ENCODE results near the gene UNC5C. TPM values are rescaled to one million over a fixed set of nuclear protein-coding genes. Genes with fewer than 3 reads are reported as not detected.

Gene UNC5C
- total and polyA plus RNA-seq, 2 of the 8 experiments (the other 6 are each of a cell fraction or from before 2014, with no cell fraction given) = 0.30 to 1.3 TPM

- no peak for TF ChIP-seq CHD7 (IDR thresholded peaks at IDR 0.05; ENCODE audit: insufficient replicate concordance, low read length)
- no peak for TF ChIP-seq SAP30 (IDR thresholded peaks at IDR 0.05; ENCODE audit: insufficient read depth, insufficient replicate concordance, low read length)
- no peak for TF ChIP-seq BCL11A (IDR thresholded peaks at IDR 0.05; ENCODE audit: low read depth in 2 of 2, low read length in 2 of 2)
- TF ChIP-seq TEAD4 (IDR thresholded peaks at IDR 0.05; ENCODE audit: low read depth, low read length) = no peak
- no peak for TF ChIP-seq EP300 (IDR thresholded peaks at IDR 0.05; ENCODE audit: borderline replicate concordance in 1 of 2, low read depth in 2 of 2, low read length in 2 of 2)
- no peak for TF ChIP-seq YY1 (IDR thresholded peaks at IDR 0.05; ENCODE audit: low read depth, low read length)
- no peak for TF ChIP-seq SP2 (IDR thresholded peaks at IDR 0.05; ENCODE audit: low read length)
- TF ChIP-seq TCF12 (IDR thresholded peaks at IDR 0.05; ENCODE audit: low read depth, low read length) = no peak
- TF ChIP-seq GABPA (IDR thresholded peaks at IDR 0.05; ENCODE audit: borderline replicate concordance, insufficient read depth, low read length) = no peak
- TF ChIP-seq RFX5 (IDR thresholded peaks at IDR 0.05; ENCODE audit: borderline replicate concordance, low read depth, low read length) = no peak
- no peak for TF ChIP-seq E2F6 (IDR thresholded peaks at IDR 0.05)
Observed at GRCh38 chr4:95560774-95561173, 12.0 kb upstream of the UNC5C start (continued).
